CD4-positive, alpha-beta T cell treated with Interleukin-1 beta for 1 hour (primary cell): Measurements from ENCODE around the gene ITPRIPL2.

ENCODE experiments used
- DNase-seq, 2 donors: peaks; one replicate each; pipeline ENCODE4 v3.0.0-alpha.2; 2020 to 2022

The ITPRIPL2 gene

GRCh38 chr16:19113577-19114358, at the start of gene ITPRIPL2:
Gene ITPRIPL2 (plus strand): TSS chr16:19113964. CDS start chr16:19114462, 498 bp downstream.
- peak in 1 of 2 donors; percentile 25 for DNase-seq

GRCh38 chr16:19066988-19067348, 46.8 kb upstream of the ITPRIPL2 start:
- DNase-seq: peak in 1 of 2 donors; percentile 2

- peak; percentile 99 for DNase-seq
These were observed 46.2 kb upstream of the ITPRIPL2 start, which contains the start of gene COQ7 for GRCh38 chr16:19067349-19068236. Gene COQ7 (plus strand): TSS chr16:19067614. CDS start chr16:19067665, 51 bp downstream.

GRCh38 chr16:19068237-19068815, 45.4 kb upstream of the ITPRIPL2 start:
- DNase-seq: no peak

GRCh38 chr16:19071811-19072777, 41.7 kb upstream of the ITPRIPL2 start:
- peak; percentile 54 to 55 for DNase-seq

- DNase-seq: no peak
These were observed 40.4 kb upstream of the ITPRIPL2 start for GRCh38 chr16:19073344-19073743.

GRCh38 chr16:19073863-19074262, 39.9 kb upstream of the ITPRIPL2 start:
- no peak for DNase-seq

GRCh38 chr16:19075511-19075910, 38.3 kb upstream of the ITPRIPL2 start:
- DNase-seq: no peak

- DNase-seq: no peak
These were observed 35.9 kb upstream of the ITPRIPL2 start for GRCh38 chr16:19077879-19078278.

- no peak for DNase-seq
These were observed 30.1 kb upstream of the ITPRIPL2 start for GRCh38 chr16:19083670-19084069.

GRCh38 chr16:19084139-19084538, 29.6 kb upstream of the ITPRIPL2 start:
- DNase-seq: no peak

GRCh38 chr16:19084879-19085278, 28.9 kb upstream of the ITPRIPL2 start:
- DNase-seq: no peak

GRCh38 chr16:19085679-19086200, 28.0 kb upstream of the ITPRIPL2 start:
- no peak for DNase-seq

GRCh38 chr16:19086322-19087199, 27.2 kb upstream of the ITPRIPL2 start:
- peak; percentile 79 to 80 for DNase-seq

GRCh38 chr16:19088341-19088916, 25.3 kb upstream of the ITPRIPL2 start:
- DNase-seq: no peak

- DNase-seq: no peak
These were observed 24.3 kb upstream of the ITPRIPL2 start for GRCh38 chr16:19089410-19089955.

- no peak for DNase-seq
These were observed 22.8 kb upstream of the ITPRIPL2 start for GRCh38 chr16:19090916-19091315.

- no peak for DNase-seq
These were observed 20.9 kb upstream of the ITPRIPL2 start for GRCh38 chr16:19092653-19093410.
